GM12875 (cell line): ENCODE measurements around the gene GPC3.
"Not testable (repeated sequence)": the region's sequence is repeated elsewhere in the genome, so short reads cannot be mapped to it uniquely, and the experiment has no call there.

ENCODE experiments used
- H3K4me3 ChIP-seq: one replicate; pipeline ENCODE4 v1.5.1; 2011; ENCODE audit warnings: low read depth, low read length, control low read depth
- CTCF ChIP-seq: IDR thresholded peaks from 2 replicates; pipeline ENCODE4 v1.5.1; 2011; ENCODE audit warnings: low read depth, mild to moderate bottlenecking, control low read depth, inconsistent platforms, low read length, moderate library complexity, borderline replicate concordance; ENCODE audit not compliant: insufficient read depth

The GPC3 gene

DNA sequence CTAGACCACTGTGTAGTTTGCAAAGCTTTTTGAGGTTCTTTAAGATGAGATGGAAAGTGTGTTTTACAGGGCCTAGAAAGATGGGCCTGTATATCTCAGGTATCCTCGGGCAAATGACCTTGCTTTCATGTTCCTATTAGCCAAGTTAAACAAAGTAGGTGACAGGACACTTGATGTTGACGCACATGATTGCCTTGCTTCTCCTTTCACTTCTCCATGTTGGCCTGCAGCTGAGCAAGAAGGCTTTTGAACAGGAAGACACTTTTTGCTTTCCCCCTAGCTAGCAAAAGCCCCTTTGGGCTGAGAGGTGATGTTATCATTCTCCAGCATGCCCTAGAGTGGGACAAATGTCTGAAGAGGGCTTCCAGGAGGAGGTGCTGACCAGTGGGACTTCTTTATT lies 202.1 kb downstream of the GPC3 start:
- TF ChIP-seq CTCF: no peak
- H3K4me3 ChIP-seq: no peak overlapping the region

DNA sequence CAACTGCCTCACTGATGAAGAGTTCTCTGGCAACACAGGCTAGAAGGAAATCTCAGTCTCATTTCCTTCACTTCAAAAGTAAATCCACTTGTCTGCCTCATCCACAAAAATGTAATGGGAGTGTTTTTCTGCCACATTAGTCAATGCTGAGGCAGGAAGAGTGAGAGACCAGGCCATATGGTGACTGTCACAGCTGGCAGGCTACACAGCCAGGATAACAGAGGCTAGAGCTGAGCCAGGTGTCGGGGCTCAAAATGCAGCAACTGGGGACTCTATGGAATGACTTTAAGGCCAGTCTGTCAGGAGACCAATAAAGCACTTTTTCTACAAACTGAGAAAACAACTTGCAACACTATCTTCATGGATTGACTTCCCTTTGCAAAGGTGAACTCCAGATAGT lies 204.2 kb downstream of the GPC3 start:
- TF ChIP-seq CTCF: no peak

GRCh38 chrX:133776072-133776471 lies 209.3 kb downstream of the GPC3 start:
- TF ChIP-seq CTCF: peak; percentile 65
- H3K4me3 ChIP-seq: no peak overlapping the region

More for the DNA sequence above, 204.2 kb downstream of the GPC3 start:
- no peak overlapping the region for H3K4me3 ChIP-seq

DNA sequence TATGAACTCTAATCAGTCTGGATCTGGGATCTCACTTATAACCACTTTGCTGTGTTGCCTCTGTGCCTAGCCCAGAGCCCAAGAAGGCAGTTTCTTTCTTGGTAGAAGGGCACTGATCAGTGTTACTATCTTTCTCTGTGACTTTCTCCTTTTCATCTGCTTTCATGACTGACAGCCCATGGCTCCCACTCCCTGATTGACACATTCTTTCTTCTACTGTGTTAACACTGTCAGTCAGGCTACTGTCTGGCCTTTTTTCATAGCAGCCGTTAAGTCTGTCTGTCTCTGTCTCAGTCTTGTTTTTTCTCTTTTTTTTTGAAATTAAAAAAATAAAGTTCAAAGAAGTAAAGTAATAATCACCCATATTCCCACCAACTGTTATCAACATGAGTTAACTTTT lies 210.6 kb downstream of the GPC3 start:
- no peak for TF ChIP-seq CTCF
- H3K4me3 ChIP-seq: no peak overlapping the region

- H3K4me3 ChIP-seq: no peak overlapping the region
- no peak for TF ChIP-seq CTCF
Measured at GRCh38 chrX:133771086-133771646, 214.2 kb downstream of the GPC3 start.

- not testable (repeated sequence) for H3K4me3 ChIP-seq
Measured at GRCh38 chrX:133762976-133763548, 222.3 kb downstream of the GPC3 start.

- no peak for TF ChIP-seq CTCF
- H3K4me3 ChIP-seq: no peak overlapping the region
Measured at GRCh38 chrX:133754657-133755056, 230.7 kb downstream of the GPC3 start.
